ENCODE measurements around the gene TP63.

TP63 gene

GRCh38 chr3:189792046-189792929 is 161.1 kb downstream of the TP63 start:
- DNase-seq (ENCODE audit: low read depth, low spot score) = no peak
- ChIA-PET POLR2A (no interaction called here), CTCF (interaction anchor here (0.7 kb wide), 1 partner anchor 55 kb away, joined by 3 read pairs; no protein-coding TSS in a partner anchor)
- TF ChIP-seq, protein P1, sequence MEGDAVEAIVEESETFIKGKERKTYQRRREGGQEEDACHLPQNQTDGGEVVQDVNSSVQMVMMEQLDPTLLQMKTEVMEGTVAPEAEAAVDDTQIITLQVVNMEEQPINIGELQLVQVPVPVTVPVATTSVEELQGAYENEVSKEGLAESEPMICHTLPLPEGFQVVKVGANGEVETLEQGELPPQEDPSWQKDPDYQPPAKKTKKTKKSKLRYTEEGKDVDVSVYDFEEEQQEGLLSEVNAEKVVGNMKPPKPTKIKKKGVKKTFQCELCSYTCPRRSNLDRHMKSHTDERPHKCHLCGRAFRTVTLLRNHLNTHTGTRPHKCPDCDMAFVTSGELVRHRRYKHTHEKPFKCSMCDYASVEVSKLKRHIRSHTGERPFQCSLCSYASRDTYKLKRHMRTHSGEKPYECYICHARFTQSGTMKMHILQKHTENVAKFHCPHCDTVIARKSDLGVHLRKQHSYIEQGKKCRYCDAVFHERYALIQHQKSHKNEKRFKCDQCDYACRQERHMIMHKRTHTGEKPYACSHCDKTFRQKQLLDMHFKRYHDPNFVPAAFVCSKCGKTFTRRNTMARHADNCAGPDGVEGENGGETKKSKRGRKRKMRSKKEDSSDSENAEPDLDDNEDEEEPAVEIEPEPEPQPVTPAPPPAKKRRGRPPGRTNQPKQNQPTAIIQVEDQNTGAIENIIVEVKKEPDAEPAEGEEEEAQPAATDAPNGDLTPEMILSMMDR (IDR thresholded peaks at IDR 0.05; ENCODE audit: insufficient read depth, low read length, missing control alignments) = no peak
- H3K4me3 ChIP-seq (ENCODE audit: low read depth, low read length) = no peak overlapping the region

GRCh38 chr3:189794518-189794917 is 163.3 kb downstream of the TP63 start:
- TF ChIP-seq, protein P1 (IDR thresholded peaks at IDR 0.05; ENCODE audit: insufficient read depth, low read length, missing control alignments) = no peak
- H3K4me3 ChIP-seq (ENCODE audit: low read depth, low read length) = no peak overlapping the region
- POLR2A ChIA-PET = no interaction called here
- CTCF ChIA-PET = no interaction called here
- DNase-seq (ENCODE audit: low read depth, low spot score) = no peak

DNA sequence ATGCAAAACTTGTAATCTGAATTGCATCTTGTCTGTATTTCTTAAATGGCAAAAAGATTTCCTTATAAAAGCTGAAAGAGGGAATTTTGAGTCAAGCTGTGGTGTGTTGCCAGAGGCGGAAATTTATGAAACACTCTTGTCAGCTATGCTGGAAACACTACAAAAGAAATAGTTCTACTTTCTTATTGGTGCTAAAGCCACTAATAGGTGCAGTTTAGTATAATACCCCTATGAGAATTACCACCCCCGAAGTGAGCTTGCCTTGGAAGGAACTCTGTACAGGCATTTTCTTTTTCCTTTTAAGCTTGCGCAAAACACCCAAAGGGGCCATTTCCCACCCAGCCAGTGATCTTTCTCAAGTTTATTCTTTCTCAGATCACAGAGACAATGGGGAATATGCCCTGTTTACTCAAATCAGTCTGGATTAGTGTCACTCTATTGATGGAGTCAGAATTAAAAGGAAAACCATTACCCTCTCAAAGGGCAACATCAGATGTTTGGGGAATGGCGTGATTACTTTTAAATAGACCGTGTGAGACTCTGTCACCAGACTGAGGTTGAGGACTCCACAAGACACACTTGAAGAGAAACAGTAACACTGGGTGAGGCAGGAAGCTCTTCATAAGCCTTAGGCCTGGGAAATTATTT is 166.0 kb downstream of the TP63 start:
- CTCF ChIA-PET = no interaction called here
- TF ChIP-seq, protein P1 (IDR thresholded peaks at IDR 0.05; ENCODE audit: insufficient read depth, low read length, missing control alignments) = no peak
- DNase-seq (ENCODE audit: low read depth, low spot score) = no peak
- POLR2A ChIA-PET = no interaction called here
- no peak overlapping the region for H3K4me3 ChIP-seq (ENCODE audit: low read depth, low read length)

DNA sequence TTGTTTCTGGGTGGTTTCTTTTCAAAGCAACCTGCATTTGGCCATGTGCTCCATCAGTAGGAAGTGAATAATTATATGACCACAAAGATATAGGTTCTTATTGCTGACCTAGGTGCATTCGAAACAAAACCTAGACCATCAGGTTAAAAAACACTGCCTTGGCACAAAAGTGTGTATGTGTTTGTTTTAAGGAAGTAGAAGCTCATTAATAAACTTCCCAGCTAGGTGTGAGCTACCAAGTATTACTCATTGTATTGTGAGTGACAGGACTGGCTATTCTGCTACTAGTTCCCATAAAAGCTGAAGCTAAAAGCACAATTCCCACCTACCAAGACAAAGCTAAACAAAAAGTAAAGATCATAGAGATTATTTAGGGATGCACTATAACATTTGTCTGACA is 168.2 kb downstream of the TP63 start:
- no peak overlapping the region for H3K4me3 ChIP-seq (ENCODE audit: low read depth, low read length)
- TF ChIP-seq, protein P1 (IDR thresholded peaks at IDR 0.05; ENCODE audit: insufficient read depth, low read length, missing control alignments) = no peak
- DNase-seq (ENCODE audit: low read depth, low spot score) = no peak
- CTCF ChIA-PET = interaction anchor here (0.7 to 1.4 kb wide), 4 partner anchors 9 to 529 kb away, joined by 3 to 4 read pairs (median 3); no protein-coding TSS in a partner anchor
- POLR2A ChIA-PET = no interaction called here

GRCh38 chr3:189800436-189800835 is 169.2 kb downstream of the TP63 start:
- no peak for DNase-seq (ENCODE audit: low read depth, low spot score)
- H3K4me3 ChIP-seq (ENCODE audit: low read depth, low read length) = no peak overlapping the region
- CTCF ChIA-PET = interaction anchor here (1.4 kb wide), 1 partner anchor 13 kb away, joined by 3 read pairs; no protein-coding TSS in a partner anchor
- TF ChIP-seq, protein P1 (IDR thresholded peaks at IDR 0.05; ENCODE audit: insufficient read depth, low read length, missing control alignments) = no peak
- POLR2A ChIA-PET = no interaction called here

DNA sequence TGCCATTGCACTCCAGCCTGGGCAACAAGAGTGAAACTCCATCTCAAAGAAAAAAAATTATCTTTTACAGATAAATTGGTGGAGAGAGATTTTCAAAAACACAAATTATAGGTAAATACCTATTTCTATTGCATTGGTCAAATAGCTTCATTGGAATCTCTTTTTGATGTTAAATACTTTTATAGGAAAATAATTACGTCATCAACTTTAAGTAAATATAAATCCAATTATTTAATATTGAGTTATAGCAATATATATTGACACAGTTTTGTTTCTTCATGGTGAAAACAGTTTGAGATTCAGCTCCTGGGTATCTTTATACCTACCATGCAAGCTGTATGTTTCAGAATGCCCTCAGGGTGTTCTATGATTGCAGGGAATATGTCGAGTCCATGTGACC is 172.1 kb downstream of the TP63 start:
- ChIA-PET POLR2A (no interaction called here), CTCF (no interaction called here)
- TF ChIP-seq, protein P1 (IDR thresholded peaks at IDR 0.05; ENCODE audit: insufficient read depth, low read length, missing control alignments) = no peak
- DNase-seq (ENCODE audit: low read depth, low spot score) = no peak
- no peak overlapping the region for H3K4me3 ChIP-seq (ENCODE audit: low read depth, low read length)

All from AG04449 (cell line).